HL-60/S4 treated with phorbol 12-myristate 13-acetate at 8.2 ng/mL for 4 days and 3 days (cell line): ENCODE results near the gene ZDHHC18.
"Not testable (repeated sequence)": the region's sequence is repeated elsewhere in the genome, so short reads cannot be mapped to it uniquely, and the experiment has no call there.

ENCODE experiments used
- in situ Hi-C: fragments of 300-500 bp; cut with MboI; formaldehyde crosslinking; loops from 2 replicates; pipeline ENCODE4 v1.15.0; 2022; ENCODE audit warnings: low sequenced_read_pairs

ZDHHC18 gene

DNA sequence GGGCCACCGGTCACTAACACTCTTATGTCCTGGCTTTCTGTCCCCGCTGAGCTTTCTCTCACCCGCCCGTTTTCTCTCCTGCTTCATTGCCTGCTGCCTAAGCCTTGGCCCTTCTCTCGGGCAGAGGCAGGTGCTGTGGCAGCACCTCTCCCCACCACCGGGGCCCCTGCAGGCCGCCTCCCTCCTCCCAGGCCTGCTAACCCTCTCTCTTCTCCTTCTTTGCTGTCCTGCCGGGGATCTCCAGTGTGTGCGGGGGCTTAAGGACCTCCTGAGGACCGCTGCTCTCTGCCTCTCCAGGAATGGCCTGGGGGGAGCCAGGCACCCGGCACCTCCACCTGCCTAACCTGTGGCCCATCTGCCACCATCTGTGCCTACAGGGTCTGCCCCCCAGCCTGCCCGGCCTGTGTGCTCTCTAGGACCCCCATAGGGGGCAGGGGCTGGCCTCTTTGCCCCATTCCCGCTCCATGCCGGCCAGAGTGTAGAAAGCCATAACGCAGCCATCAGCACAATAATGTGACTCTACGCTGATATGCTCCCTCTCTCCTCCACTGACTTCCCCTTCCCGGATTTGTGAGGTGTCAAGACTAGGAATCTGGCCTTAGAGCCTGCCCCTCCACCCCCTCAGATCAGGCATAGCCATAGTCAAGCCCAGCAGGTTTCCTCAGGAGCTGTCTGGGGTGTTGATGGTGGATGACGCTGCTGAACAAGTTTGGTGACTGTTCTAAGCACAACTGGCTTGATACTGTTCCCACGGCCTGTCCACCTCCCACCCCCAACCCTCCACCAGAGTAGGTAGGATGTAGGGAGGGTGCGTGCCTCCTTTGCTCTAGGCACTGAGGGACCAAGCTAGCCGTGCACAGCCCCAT lies 30.3 kb downstream of the ZDHHC18 start:
- in situ Hi-C loops: no loop called here

DNA sequence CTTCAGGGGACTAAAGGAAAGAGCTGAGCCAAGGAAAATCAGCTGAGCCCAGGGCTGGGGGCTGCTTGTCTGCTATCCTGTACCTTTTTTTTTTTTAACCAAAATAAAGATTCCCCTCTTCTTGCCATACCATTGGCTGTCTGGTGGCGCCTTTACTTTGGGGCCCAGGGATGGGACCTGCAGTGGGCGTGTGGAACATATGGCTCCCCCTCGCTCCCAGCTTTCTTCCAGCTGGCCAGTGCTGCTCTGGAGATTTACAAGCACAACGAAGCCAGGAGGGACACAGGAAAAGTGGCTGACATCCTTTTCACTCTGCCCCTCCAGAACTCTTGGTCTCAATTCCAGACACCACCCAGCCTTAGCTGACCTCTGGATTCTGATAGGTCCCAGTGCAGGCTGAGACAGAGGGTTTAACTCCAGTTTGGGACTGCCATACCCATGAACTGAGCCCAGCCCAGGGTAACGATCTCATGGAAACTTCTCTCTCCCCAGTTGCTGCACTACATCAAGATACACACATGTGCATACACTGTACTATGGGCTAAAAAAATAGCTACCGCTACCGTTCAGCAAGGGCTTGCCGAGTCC lies 31.1 kb downstream of the ZDHHC18 start:
- in situ Hi-C loops: no loop called here

DNA sequence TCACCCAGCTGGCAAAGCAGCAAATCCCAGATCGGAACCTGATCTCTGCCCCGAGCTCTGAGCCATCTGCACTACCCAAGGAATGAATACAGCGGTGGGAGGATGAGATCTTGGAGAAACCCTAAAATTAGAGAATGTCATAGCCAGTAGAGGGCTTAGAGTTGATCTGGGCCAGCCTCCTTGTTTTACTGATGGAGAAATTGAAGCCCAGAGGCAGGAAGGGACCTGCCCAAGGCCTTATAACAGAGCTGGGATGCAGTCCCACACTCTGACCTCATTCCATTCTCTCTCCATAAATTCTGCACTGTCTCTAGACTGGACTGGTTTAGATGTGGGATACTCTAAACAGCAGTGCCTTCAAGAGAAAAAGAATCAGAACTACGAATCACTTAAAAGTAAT lies 31.7 kb downstream of the ZDHHC18 start:
- in situ Hi-C loops: no loop called here

DNA sequence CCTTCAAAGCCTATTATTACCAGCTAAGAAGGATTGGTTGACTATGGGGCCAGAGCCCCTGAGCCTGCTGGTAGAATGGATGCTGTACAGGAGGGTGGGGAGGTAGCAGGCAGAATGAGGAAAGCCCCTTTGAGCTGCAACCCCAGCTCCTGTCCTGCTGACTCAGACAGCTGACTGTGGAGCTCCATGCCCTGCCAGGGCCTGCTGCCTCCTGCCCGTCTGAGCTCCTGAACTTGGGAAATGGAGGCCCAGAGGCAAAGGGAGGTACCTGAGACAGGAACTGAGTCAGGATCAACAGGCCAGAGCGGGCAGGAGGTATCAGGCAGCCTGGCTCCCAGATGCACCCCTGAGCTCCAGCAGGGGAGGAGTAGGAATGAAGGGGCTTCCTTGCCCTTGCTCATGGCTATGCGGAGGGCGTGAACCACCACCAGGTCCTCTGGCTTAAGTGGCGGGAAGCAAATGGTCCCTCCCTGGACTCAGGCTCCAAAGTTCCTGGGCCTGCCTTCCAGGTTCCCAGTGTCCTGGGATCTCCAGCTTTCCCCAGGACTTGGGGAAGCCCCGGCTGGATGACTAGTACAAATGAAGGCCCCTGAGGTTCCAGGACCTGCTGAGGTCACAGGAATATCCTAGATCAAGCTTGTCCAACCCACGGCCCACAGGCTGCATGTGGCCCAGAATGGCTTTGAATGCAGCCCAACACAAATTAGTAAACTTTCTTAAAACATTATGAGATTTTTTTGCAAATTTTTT lies 32.6 kb downstream of the ZDHHC18 start:
- in situ Hi-C loops: no loop called here

- in situ Hi-C loops: no loop called here
Observed at GRCh38 chr1:26861286-26861701, 34.8 kb downstream of the ZDHHC18 start.

- in situ Hi-C loops: no loop called here
Observed at GRCh38 chr1:26861889-26862378, 35.4 kb downstream of the ZDHHC18 start.

- in situ Hi-C loops: no loop called here
Observed at GRCh38 chr1:26862781-26863684, 36.5 kb downstream of the ZDHHC18 start, which contains the start of gene SFN. SFN (plus strand) TSS chr1:26863149; CDS start chr1:26863213, 64 bp downstream.

- in situ Hi-C loops: no loop called here
Observed at GRCh38 chr1:26863685-26864077, 37.2 kb downstream of the ZDHHC18 start.

GRCh38 chr1:26864610-26865480 lies 38.4 kb downstream of the ZDHHC18 start:
- in situ Hi-C loops: no loop called here

DNA sequence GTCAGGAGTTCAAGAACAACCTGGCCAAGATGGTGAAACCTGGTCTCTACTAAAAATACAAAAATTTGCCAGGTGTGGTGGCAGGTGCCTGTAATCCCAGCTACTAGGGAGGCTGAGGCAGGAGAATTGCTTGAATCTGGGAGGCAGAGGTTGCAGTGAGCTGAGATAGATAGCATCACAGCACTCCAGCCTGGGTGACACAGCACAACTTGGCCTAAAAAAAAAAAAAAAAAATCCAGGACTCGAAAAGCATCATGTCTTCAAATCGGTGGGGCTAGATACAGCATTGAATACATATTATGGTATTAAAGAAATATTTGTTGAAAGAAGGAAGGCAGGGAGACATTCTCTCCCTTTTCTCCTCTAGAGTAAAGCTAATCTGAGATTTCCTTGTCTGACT lies 46.6 kb downstream of the ZDHHC18 start:
- in situ Hi-C loops: not testable (repeated sequence)

DNA sequence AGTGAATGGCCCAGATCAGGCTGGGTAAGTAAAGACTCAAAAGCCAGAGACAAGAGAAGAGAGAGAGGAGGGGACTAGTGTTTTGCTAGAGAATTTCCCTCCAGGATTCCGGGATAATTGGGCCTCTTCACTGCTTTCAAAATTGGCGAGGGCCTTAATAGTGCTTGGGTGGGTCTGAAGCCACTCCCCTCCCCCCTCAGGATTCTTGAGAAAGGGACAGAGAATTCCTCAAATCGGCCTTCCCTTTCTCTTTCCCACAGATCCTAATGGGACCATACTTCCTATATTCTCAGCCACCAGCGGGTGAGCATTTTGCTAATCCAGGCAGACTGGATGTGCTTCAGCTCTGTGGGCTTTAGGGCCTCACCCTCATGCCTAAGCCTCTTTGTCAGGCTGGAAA lies 48.4 kb downstream of the ZDHHC18 start:
- in situ Hi-C loops: no loop called here

DNA sequence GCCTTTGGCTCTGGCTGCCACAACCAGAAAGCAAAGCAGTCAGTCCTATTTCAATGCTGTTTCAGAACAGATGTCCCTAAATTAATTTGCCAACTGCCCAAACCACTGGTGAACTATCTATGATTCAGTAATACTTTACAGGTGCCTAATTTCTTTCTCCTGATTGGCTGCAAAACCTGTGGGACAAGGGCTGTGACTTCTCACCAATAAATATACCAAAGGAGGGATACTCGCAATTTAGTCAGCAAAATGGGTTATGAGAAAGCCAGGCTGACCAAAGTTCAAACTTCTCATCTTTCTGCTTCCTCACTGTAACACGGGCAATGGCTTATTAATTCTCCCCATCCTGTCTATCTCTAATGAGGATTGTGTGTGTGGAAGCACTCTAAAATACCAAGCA lies 50.8 kb downstream of the ZDHHC18 start:
- in situ Hi-C loops: no loop called here

GRCh38 chr1:26879793-26880192 lies 53.3 kb downstream of the ZDHHC18 start:
- in situ Hi-C loops: no loop called here

- in situ Hi-C loops: not testable (repeated sequence)
Observed at GRCh38 chr1:26881611-26882010, 55.1 kb downstream of the ZDHHC18 start.

DNA sequence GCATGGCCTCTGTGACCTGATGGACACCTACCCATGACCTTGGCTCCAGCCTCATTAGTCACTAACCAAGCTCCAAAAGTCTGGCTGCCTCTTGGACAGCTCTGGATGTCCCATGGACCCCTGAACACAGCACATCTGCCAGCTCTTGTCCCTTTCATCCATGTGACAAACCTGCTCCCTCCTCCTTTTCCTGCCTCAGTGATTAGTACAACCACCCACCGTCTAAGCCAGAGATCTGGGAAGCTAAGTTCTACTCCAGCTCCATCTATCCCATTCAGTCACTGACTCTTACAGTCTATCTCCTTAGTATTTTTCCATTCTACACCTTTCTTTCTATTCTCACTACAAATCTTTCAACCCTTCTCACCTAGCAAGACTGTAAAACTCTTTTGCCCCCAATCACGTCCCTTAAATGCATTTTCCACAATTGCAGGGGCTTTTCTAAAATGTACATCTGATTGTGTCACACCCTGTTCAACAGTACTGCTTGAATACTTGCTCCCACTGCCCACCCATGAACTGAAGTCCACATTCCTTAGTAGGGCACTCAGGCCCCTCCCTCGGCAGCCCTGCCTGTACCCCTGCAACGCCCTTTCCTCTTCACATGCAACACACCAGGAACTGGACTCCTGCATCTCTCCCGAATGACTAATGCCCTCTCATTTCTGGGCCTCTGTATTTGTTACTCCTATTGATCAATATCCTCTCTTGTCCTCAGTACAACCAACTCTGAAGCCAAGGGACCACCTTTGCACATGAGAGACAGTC lies 56.4 kb downstream of the ZDHHC18 start:
- in situ Hi-C loops: no loop called here

- in situ Hi-C loops: no loop called here
Observed at GRCh38 chr1:26887125-26887524, 60.6 kb downstream of the ZDHHC18 start.

- in situ Hi-C loops: no loop called here
Observed at GRCh38 chr1:26888231-26888630, 61.7 kb downstream of the ZDHHC18 start.

- in situ Hi-C loops: no loop called here
Observed at GRCh38 chr1:26889551-26890466, 63.3 kb downstream of the ZDHHC18 start, which contains the start of gene GPN2. GPN2 (minus strand) TSS chr1:26890283; CDS start chr1:26890096, 187 bp downstream.
